GM23338 (cell line): Measurements from ENCODE around the gene GSTA2. TPM values are rescaled to one million over a fixed set of nuclear protein-coding genes. Genes with fewer than 3 reads are reported as not detected.
"Not testable (repeated sequence)": the region's sequence is repeated elsewhere in the genome, so short reads cannot be mapped to it uniquely, and the experiment has no call there.

Experiments
- ATAC-seq: fragments of 200-7000 bp; cut with Tn5 transposase; 3 replicates; pipeline ENCODE4 v1.9.1; 2020
- DNase-seq: peaks from one replicate; pipeline ENCODE4 v3.0.0-alpha.2; 2015; ENCODE audit warnings: low spot score
- H2AFZ ChIP-seq: fragments of 200-600 bp; sonication (generic); 2 replicates; pipeline ENCODE4 v1.8.0; 2016; ENCODE audit warnings: antibody characterized with exemption, mild to moderate bottlenecking, moderate library complexity
- H3F3A ChIP-seq: fragments of 200-600 bp; sonication (generic); replicated peaks from 2 replicates; pipeline ENCODE4 v1.8.0; 2017; ENCODE audit warnings: antibody characterized with exemption, mixed run types, low read depth
- H3K27ac ChIP-seq: fragments of 200-600 bp; sonication (generic); 2 replicates; pipeline ENCODE4 v1.6.1; 2016; ENCODE audit warnings: low read depth
- H3K27me3 ChIP-seq: fragments of 200-600 bp; sonication (generic); 2 replicates; pipeline ENCODE4 v1.8.0; 2016; ENCODE audit warnings: mild to moderate bottlenecking, mixed run types, moderate library complexity; ENCODE audit not compliant: insufficient read depth
- H3K36me3 ChIP-seq: fragments of 200-600 bp; sonication (generic); 2 replicates; pipeline ENCODE4 v1.8.0; 2016; ENCODE audit warnings: mild to moderate bottlenecking; ENCODE audit not compliant: insufficient read depth
- H3K4me1 ChIP-seq: fragments of 200-600 bp; sonication (generic); 2 replicates; pipeline ENCODE4 v1.8.0; 2016; ENCODE audit warnings: mild to moderate bottlenecking, moderate library complexity; ENCODE audit not compliant: insufficient read depth
- H3K4me2 ChIP-seq: fragments of 200-600 bp; sonication (generic); 2 replicates; pipeline ENCODE4 v1.7.1; 2017; ENCODE audit warnings: mixed run types
- H3K4me3 ChIP-seq: fragments of 200-600 bp; sonication (generic); 2 replicates; pipeline ENCODE4 v1.6.1; 2016; ENCODE audit warnings: mixed run types
- H3K79me2 ChIP-seq: fragments of 200-600 bp; sonication (generic); replicated peaks from 2 replicates; pipeline ENCODE4 v1.8.0; 2017; ENCODE audit warnings: mild to moderate bottlenecking; ENCODE audit not compliant: insufficient read depth
- H3K9me2 ChIP-seq: fragments of 200-600 bp; sonication (generic); 2 replicates; pipeline ENCODE4 v1.8.0; 2017; ENCODE audit not compliant: insufficient read depth
- H4K20me1 ChIP-seq: fragments of 200-600 bp; sonication (generic); replicated peaks from 2 replicates; pipeline ENCODE4 v1.8.0; 2017; ENCODE audit warnings: mild to moderate bottlenecking; ENCODE audit not compliant: insufficient read depth
- H3K27ac Mint-ChIP-seq: 2 replicates; pipeline ENCODE4 v1.8.0; 2020; ENCODE audit warnings: inconsistent platforms, mild to moderate bottlenecking, moderate library complexity, mixed read lengths
- H3K27me3 Mint-ChIP-seq: 3 replicates; pipeline ENCODE4 v1.8.0; 2022; ENCODE audit warnings: low read depth, mild to moderate bottlenecking, moderate library complexity, mixed read lengths, inconsistent platforms; ENCODE audit not compliant: insufficient read depth, poor library complexity
- H3K36me3 Mint-ChIP-seq: 3 replicates; pipeline ENCODE4 v1.8.0; 2021; ENCODE audit warnings: low read depth, mild to moderate bottlenecking, inconsistent platforms, moderate library complexity, mixed read lengths
- H3K4me1 Mint-ChIP-seq: 3 replicates; pipeline ENCODE4 v1.8.0; 2020; ENCODE audit warnings: mild to moderate bottlenecking, inconsistent platforms, mixed read lengths
- H3K4me3 Mint-ChIP-seq: 3 replicates; pipeline ENCODE4 v1.8.0; 2021; ENCODE audit warnings: moderate library complexity, mild to moderate bottlenecking, inconsistent platforms, mixed read lengths
- H3K9me3 Mint-ChIP-seq: 3 replicates; pipeline ENCODE4 v1.8.0; 2020; ENCODE audit warnings: moderate library complexity, mild to moderate bottlenecking, inconsistent platforms, mixed read lengths
- CREB1 ChIP-seq: fragments of 250-450 bp; sonication (Bioruptor Pico); IDR thresholded peaks from 2 replicates; pipeline ENCODE4 v1.5.0; 2020; ENCODE audit warnings: low read depth, mild to moderate bottlenecking, moderate library complexity
- EZH2 ChIP-seq: fragments of 200-600 bp; sonication (generic); IDR thresholded peaks from one replicate; pipeline ENCODE4 v1.8.0; 2017; ENCODE audit warnings: antibody characterized with exemption, mild to moderate bottlenecking, low read depth; ENCODE audit not compliant: unreplicated experiment
- EZH2phosphoT487 ChIP-seq: fragments of 200-600 bp; sonication (generic); IDR thresholded peaks from one replicate; pipeline ENCODE4 v1.8.1; 2018; ENCODE audit warnings: antibody characterized with exemption; ENCODE audit not compliant: unreplicated experiment
- JUNB ChIP-seq: IDR thresholded peaks from one replicate; pipeline ENCODE4 v1.6.1; 2016; ENCODE audit warnings: antibody characterized with exemption; ENCODE audit not compliant: unreplicated experiment
- NANOG ChIP-seq: IDR thresholded peaks from 2 replicates; pipeline ENCODE4 v1.6.1; 2016; ENCODE audit warnings: antibody characterized with exemption, borderline replicate concordance
- POLR2AphosphoS5 ChIP-seq: IDR thresholded peaks from 2 replicates; pipeline ENCODE4 v1.6.1; 2016; ENCODE audit warnings: antibody characterized with exemption, low read depth
- STAT1 ChIP-seq: IDR thresholded peaks from one replicate; pipeline ENCODE4 v1.6.1; 2016; ENCODE audit warnings: antibody characterized with exemption; ENCODE audit not compliant: unreplicated experiment
- ZNF114 ChIP-seq: fragments of 250-450 bp; sonication (Bioruptor Pico); IDR thresholded peaks from 2 replicates; pipeline ENCODE4 v1.5.0; 2020; ENCODE audit warnings: mild to moderate bottlenecking, moderate library complexity
- ZNF331 ChIP-seq: fragments of 250-450 bp; sonication (Bioruptor Pico); IDR thresholded peaks from 2 replicates; pipeline ENCODE4 v1.5.0; 2020; ENCODE audit warnings: low read depth, mild to moderate bottlenecking, moderate library complexity
- polyA plus RNA-seq: library from polyadenylated mRNA; unstranded; fragments of >200 nt; fragmentation: Nextera tagmentation; extraction: Ambion mirVana; gene quantifications from 2 replicates; pipeline ENCODE4 v1.2.1, GENCODE V29; 2016
- total RNA-seq: library from RNA; depleted of rRNA; stranded (reverse); fragments of >200 nt; shearing (Covaris generic); gene quantifications from 2 replicates; pipeline ENCODE4 v1.2.3, GENCODE V29; 2014
- TF ChIP-seq, protein P1 (sequence below): fragments of 250-450 bp; sonication (Bioruptor Pico); IDR thresholded peaks from 2 replicates; pipeline ENCODE4 v1.5.0; 2020; ENCODE audit warnings: mild to moderate bottlenecking, moderate library complexity
- TF ChIP-seq, protein P2 (sequence below), 2 experiments: fragments of 200-600 bp in 1 of 2; sonication (generic) in 1 of 2; conservative IDR thresholded peaks; 2 replicates each; pipeline versions ENCODE4 v1.5.1 to v1.6.1; 2016 to 2017; ENCODE audit warnings: antibody characterized with exemption in 2 of 2, low read depth in 2 of 2, mild to moderate bottlenecking in 2 of 2, moderate library complexity in 1 of 2
- TF ChIP-seq, protein P3 (sequence below): IDR thresholded peaks from 2 replicates; pipeline ENCODE4 v1.6.1; 2016; ENCODE audit warnings: antibody characterized with exemption

Gene GSTA2
- total and polyA plus RNA-seq, 2 experiments from 2014 or later: not detected

DNA sequence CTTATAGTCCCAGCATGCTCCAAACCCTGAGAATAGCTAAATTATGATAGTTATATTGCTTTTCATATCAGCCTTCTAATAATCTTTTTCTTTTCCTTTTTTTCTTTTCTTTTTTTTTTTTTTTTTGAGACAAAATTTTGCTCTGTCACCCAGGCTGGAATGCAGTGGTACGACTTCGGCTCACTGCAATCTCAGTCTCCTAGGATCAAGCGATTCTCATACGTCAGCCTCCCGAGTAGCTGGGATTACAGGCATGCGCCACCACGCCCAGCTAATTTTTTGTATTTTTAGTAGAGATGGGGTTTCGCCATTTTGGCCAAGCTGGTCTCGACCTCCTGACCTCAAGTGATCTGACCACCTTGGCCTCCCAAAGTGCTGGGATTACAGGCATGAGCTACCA lies 48.5 kb downstream of the GSTA2 start:
- H3K4me3 ChIP-seq, H3K27ac ChIP-seq, ATAC-seq, DNase-seq, H4K20me1 ChIP-seq, H3K4me3 Mint-ChIP-seq, H2AFZ ChIP-seq, H3K27ac Mint-ChIP-seq, H3K27me3 ChIP-seq, H3K9me3 Mint-ChIP-seq, H3K79me2 ChIP-seq, H3K4me1 ChIP-seq, H3K4me2 ChIP-seq, H3K36me3 ChIP-seq, H3K4me1 Mint-ChIP-seq, H3K36me3 Mint-ChIP-seq, H3K27me3 Mint-ChIP-seq, H3F3A ChIP-seq: not testable (repeated sequence)
- peaks cover 19% of the 10 kb centered on the region; the same call in 1 of the 2 replicates for H3K9me2 ChIP-seq

DNA sequence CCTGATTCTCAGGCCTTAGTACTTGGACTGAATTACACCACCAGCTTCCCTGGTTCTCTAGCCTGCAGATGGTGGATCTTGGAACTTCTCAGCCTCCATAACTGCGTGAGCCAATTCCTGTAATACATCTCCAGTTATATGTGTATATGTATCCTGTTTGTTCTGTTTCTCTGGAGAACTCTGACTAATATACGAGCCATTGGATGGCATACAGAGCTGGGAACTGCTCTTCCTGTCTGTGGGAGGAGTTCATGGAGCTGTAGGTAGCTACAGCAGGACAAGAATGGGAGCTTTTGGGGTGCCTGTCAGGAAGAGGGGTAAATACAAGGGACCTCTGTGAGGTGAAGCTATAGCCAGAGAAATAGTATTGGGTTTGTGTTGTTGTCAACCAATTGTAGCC lies 51.1 kb downstream of the GSTA2 start:
- DNase-seq: no peak
- no peaks in the 10 kb centered on the region; the same call in 2 of the 3 replicates for H3K36me3 Mint-ChIP-seq
- no peak for ATAC-seq
- Histone ChIP-seq H3K4me3 (no peak overlapping the region), H3K9me2 (peaks cover 19% of the 10 kb centered on the region; the same call in 1 of the 2 replicates), H4K20me1 (no peaks in the 10 kb centered on the region), H3K27me3 (no peaks in the 10 kb centered on the region), H3F3A (no peaks in the 10 kb centered on the region), H2AFZ (no peak overlapping the region), H3K36me3 (no peaks in the 10 kb centered on the region; the same call in 1 of the 2 replicates), H3K4me2 (no peak overlapping the region), H3K27ac (no peak overlapping the region), H3K79me2 (no peaks in the 10 kb centered on the region), H3K4me1 (no peaks in the 10 kb centered on the region)
- no peak overlapping the region for H3K27ac Mint-ChIP-seq
- peaks cover 19% of the 10 kb centered on the region; the same call in 2 of the 3 replicates for H3K9me3 Mint-ChIP-seq
- no peaks in the 10 kb centered on the region for H3K27me3 Mint-ChIP-seq
- H3K4me3 Mint-ChIP-seq: no peak overlapping the region
- no peaks in the 10 kb centered on the region for H3K4me1 Mint-ChIP-seq
- TF ChIP-seq, protein P1, sequence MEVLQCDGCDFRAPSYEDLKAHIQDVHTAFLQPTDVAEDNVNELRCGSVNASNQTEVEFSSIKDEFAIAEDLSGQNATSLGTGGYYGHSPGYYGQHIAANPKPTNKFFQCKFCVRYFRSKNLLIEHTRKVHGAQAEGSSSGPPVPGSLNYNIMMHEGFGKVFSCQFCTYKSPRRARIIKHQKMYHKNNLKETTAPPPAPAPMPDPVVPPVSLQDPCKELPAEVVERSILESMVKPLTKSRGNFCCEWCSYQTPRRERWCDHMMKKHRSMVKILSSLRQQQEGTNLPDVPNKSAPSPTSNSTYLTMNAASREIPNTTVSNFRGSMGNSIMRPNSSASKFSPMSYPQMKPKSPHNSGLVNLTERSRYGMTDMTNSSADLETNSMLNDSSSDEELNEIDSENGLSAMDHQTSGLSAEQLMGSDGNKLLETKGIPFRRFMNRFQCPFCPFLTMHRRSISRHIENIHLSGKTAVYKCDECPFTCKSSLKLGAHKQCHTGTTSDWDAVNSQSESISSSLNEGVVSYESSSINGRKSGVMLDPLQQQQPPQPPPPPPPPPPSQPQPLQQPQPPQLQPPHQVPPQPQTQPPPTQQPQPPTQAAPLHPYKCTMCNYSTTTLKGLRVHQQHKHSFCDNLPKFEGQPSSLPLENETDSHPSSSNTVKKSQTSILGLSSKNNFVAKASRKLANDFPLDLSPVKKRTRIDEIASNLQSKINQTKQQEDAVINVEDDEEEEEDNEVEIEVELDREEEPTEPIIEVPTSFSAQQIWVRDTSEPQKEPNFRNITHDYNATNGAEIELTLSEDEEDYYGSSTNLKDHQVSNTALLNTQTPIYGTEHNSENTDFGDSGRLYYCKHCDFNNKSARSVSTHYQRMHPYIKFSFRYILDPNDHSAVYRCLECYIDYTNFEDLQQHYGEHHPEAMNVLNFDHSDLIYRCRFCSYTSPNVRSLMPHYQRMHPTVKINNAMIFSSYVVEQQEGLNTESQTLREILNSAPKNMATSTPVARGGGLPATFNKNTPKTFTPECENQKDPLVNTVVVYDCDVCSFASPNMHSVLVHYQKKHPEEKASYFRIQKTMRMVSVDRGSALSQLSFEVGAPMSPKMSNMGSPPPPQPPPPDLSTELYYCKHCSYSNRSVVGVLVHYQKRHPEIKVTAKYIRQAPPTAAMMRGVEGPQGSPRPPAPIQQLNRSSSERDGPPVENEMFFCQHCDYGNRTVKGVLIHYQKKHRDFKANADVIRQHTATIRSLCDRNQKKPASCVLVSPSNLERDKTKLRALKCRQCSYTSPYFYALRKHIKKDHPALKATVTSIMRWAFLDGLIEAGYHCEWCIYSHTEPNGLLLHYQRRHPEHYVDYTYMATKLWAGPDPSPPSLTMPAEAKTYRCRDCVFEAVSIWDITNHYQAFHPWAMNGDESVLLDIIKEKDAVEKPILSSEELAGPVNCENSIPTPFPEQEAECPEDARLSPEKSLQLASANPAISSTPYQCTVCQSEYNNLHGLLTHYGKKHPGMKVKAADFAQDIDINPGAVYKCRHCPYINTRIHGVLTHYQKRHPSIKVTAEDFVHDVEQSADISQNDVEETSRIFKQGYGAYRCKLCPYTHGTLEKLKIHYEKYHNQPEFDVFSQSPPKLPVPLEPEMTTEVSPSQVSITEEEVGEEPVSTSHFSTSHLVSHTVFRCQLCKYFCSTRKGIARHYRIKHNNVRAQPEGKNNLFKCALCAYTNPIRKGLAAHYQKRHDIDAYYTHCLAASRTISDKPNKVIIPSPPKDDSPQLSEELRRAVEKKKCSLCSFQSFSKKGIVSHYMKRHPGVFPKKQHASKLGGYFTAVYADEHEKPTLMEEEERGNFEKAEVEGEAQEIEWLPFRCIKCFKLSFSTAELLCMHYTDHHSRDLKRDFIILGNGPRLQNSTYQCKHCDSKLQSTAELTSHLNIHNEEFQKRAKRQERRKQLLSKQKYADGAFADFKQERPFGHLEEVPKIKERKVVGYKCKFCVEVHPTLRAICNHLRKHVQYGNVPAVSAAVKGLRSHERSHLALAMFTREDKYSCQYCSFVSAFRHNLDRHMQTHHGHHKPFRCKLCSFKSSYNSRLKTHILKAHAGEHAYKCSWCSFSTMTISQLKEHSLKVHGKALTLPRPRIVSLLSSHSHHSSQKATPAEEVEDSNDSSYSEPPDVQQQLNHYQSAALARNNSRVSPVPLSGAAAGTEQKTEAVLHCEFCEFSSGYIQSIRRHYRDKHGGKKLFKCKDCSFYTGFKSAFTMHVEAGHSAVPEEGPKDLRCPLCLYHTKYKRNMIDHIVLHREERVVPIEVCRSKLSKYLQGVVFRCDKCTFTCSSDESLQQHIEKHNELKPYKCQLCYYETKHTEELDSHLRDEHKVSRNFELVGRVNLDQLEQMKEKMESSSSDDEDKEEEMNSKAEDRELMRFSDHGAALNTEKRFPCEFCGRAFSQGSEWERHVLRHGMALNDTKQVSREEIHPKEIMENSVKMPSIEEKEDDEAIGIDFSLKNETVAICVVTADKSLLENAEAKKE (CRISPR knock-in tag): no peak
- TF ChIP-seq ZNF114 (no peak), JUNB (no peak), EZH2 (no peak), EZH2phosphoT487 (no peak), CREB1 (no peak), STAT1 (no peak), NANOG (no peak), ZNF331 (CRISPR knock-in tag) (no peak), POLR2AphosphoS5 (no peak)
- TF ChIP-seq, protein P2, sequence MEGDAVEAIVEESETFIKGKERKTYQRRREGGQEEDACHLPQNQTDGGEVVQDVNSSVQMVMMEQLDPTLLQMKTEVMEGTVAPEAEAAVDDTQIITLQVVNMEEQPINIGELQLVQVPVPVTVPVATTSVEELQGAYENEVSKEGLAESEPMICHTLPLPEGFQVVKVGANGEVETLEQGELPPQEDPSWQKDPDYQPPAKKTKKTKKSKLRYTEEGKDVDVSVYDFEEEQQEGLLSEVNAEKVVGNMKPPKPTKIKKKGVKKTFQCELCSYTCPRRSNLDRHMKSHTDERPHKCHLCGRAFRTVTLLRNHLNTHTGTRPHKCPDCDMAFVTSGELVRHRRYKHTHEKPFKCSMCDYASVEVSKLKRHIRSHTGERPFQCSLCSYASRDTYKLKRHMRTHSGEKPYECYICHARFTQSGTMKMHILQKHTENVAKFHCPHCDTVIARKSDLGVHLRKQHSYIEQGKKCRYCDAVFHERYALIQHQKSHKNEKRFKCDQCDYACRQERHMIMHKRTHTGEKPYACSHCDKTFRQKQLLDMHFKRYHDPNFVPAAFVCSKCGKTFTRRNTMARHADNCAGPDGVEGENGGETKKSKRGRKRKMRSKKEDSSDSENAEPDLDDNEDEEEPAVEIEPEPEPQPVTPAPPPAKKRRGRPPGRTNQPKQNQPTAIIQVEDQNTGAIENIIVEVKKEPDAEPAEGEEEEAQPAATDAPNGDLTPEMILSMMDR (conservative IDR thresholded peaks at IDR 0.05; ENCODE audit: low read depth in 2 of 2): no peak
- TF ChIP-seq, protein P3, sequence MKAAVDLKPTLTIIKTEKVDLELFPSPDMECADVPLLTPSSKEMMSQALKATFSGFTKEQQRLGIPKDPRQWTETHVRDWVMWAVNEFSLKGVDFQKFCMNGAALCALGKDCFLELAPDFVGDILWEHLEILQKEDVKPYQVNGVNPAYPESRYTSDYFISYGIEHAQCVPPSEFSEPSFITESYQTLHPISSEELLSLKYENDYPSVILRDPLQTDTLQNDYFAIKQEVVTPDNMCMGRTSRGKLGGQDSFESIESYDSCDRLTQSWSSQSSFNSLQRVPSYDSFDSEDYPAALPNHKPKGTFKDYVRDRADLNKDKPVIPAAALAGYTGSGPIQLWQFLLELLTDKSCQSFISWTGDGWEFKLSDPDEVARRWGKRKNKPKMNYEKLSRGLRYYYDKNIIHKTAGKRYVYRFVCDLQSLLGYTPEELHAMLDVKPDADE: no peak
